ENCODE data around the gene PIGU. TPM values are rescaled to one million over a fixed set of nuclear protein-coding genes. Genes with fewer than 3 reads are reported as not detected.

Gene PIGU
- total and polyA plus RNA-seq, 9 of the 15 experiments (the other 6 are each of a cell fraction or from before 2014, with no cell fraction given): 6.5 to 100 (median 28.1) TPM

- TF ChIP-seq ZNF280A (IDR thresholded peaks at IDR 0.05; ENCODE audit: low read depth, partially characterized antibody) (no peak), TSC22D4 (tag; IDR thresholded peaks at IDR 0.05) (no peak), FOXK1 (CRISPR knock-in tag; IDR thresholded peaks at IDR 0.05; ENCODE audit: borderline replicate concordance) (no peak), PTBP1 (IDR thresholded peaks at IDR 0.05; ENCODE audit: low read depth, low read length) (no peak), E2F3 (CRISPR knock-in tag; IDR thresholded peaks at IDR 0.05) (no peak), PHF8 (IDR thresholded peaks at IDR 0.05; ENCODE audit: borderline replicate concordance, low read length) (peak; percentile 86), ZNF282 (CRISPR knock-in tag; IDR thresholded peaks at IDR 0.05) (no peak), COPS2 (conservative IDR thresholded peaks at IDR 0.05) (no peak), RBM25 (IDR thresholded peaks at IDR 0.05; ENCODE audit: low read depth, low read length, severe bottlenecking) (peak; percentile 70), FIP1L1 (IDR thresholded peaks at IDR 0.05; ENCODE audit: low read depth, low read length, poor library complexity, severe bottlenecking) (peak; percentile 80), TBP (optimal IDR thresholded peaks at IDR 0.05; ENCODE audit: low read depth, low read length) (peak; percentile 55), ZNF174 (CRISPR knock-in tag; IDR thresholded peaks at IDR 0.05) (no peak), DEAF1 (CRISPR knock-in tag; IDR thresholded peaks at IDR 0.05) (no peak)
- TF ChIP-seq, protein P1, sequence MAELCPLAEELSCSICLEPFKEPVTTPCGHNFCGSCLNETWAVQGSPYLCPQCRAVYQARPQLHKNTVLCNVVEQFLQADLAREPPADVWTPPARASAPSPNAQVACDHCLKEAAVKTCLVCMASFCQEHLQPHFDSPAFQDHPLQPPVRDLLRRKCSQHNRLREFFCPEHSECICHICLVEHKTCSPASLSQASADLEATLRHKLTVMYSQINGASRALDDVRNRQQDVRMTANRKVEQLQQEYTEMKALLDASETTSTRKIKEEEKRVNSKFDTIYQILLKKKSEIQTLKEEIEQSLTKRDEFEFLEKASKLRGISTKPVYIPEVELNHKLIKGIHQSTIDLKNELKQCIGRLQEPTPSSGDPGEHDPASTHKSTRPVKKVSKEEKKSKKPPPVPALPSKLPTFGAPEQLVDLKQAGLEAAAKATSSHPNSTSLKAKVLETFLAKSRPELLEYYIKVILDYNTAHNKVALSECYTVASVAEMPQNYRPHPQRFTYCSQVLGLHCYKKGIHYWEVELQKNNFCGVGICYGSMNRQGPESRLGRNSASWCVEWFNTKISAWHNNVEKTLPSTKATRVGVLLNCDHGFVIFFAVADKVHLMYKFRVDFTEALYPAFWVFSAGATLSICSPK (IDR thresholded peaks at IDR 0.05; ENCODE audit: borderline replicate concordance): no peak
- TF ChIP-seq, protein P2, sequence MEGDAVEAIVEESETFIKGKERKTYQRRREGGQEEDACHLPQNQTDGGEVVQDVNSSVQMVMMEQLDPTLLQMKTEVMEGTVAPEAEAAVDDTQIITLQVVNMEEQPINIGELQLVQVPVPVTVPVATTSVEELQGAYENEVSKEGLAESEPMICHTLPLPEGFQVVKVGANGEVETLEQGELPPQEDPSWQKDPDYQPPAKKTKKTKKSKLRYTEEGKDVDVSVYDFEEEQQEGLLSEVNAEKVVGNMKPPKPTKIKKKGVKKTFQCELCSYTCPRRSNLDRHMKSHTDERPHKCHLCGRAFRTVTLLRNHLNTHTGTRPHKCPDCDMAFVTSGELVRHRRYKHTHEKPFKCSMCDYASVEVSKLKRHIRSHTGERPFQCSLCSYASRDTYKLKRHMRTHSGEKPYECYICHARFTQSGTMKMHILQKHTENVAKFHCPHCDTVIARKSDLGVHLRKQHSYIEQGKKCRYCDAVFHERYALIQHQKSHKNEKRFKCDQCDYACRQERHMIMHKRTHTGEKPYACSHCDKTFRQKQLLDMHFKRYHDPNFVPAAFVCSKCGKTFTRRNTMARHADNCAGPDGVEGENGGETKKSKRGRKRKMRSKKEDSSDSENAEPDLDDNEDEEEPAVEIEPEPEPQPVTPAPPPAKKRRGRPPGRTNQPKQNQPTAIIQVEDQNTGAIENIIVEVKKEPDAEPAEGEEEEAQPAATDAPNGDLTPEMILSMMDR (IDR thresholded peaks at IDR 0.05 in 2 of 3, conservative IDR thresholded peaks at IDR 0.05 in 1 of 3; ENCODE audit: insufficient read depth in 2 of 3, low read depth in 1 of 3, low read length in 3 of 3): no peak; a peak in 1 of 6 replicates
- TF ChIP-seq, protein P3, sequence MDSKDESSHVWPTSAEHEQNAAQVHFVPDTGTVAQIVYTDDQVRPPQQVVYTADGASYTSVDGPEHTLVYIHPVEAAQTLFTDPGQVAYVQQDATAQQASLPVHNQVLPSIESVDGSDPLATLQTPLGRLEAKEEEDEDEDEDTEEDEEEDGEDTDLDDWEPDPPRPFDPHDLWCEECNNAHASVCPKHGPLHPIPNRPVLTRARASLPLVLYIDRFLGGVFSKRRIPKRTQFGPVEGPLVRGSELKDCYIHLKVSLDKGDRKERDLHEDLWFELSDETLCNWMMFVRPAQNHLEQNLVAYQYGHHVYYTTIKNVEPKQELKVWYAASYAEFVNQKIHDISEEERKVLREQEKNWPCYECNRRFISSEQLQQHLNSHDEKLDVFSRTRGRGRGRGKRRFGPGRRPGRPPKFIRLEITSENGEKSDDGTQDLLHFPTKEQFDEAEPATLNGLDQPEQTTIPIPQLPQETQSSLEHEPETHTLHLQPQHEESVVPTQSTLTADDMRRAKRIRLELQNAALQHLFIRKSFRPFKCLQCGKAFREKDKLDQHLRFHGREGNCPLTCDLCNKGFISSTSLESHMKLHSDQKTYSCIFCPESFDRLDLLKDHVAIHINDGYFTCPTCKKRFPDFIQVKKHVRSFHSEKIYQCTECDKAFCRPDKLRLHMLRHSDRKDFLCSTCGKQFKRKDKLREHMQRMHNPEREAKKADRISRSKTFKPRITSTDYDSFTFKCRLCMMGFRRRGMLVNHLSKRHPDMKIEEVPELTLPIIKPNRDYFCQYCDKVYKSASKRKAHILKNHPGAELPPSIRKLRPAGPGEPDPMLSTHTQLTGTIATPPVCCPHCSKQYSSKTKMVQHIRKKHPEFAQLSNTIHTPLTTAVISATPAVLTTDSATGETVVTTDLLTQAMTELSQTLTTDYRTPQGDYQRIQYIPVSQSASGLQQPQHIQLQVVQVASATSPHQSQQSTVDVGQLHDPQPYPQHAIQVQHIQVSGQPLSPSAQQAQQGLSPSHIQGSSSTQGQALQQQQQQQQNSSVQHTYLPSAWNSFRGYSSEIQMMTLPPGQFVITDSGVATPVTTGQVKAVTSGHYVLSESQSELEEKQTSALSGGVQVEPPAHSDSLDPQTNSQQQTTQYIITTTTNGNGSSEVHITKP (IDR thresholded peaks at IDR 0.05; ENCODE audit: partially characterized antibody): peak; percentile 70
Observed at GRCh38 chr20:34516247-34517113, 160.4 kb downstream of the PIGU start, which contains the start of gene DYNLRB1 (continued).

All from K562 (cell line).